ENCODE measurements around the gene TEX44. TPM values are rescaled to one million over a fixed set of nuclear protein-coding genes. Genes with fewer than 3 reads are reported as not detected.

The TEX44 gene
- total RNA-seq, 2 experiments from 2014 or later, result not detected

DNA sequence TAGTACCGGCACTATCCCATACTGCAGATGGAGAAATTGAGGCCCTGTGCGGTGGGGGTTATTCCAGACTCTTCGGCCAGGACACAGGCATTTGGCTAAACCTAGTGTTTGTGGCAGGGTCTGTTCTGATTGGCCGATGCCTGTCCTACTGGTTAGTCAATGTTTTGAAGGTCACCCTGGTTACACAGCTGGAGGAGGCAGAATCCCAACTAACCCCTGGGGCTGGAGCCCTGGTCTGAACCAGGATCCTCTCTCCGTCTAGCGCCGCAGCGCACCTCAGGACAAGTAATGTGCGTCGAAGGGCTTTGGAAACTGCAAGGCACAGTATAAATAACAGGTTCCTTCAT is 19.4 kb downstream of the TEX44 start:
- no peaks in the 10 kb centered on the region for H3K9me3 Mint-ChIP-seq
- peak overlapping the region; percentile 86 for H3K4me3 Mint-ChIP-seq
- no peak for DNase-seq
- no peaks in the 10 kb centered on the region for H3K36me3 Mint-ChIP-seq
- H3K4me1 Mint-ChIP-seq, result peaks cover 34% of the 10 kb centered on the region
- no peaks in the 10 kb centered on the region for H3K27me3 Mint-ChIP-seq
- peak overlapping the region; percentile 98 for H3K27ac Mint-ChIP-seq

DNA sequence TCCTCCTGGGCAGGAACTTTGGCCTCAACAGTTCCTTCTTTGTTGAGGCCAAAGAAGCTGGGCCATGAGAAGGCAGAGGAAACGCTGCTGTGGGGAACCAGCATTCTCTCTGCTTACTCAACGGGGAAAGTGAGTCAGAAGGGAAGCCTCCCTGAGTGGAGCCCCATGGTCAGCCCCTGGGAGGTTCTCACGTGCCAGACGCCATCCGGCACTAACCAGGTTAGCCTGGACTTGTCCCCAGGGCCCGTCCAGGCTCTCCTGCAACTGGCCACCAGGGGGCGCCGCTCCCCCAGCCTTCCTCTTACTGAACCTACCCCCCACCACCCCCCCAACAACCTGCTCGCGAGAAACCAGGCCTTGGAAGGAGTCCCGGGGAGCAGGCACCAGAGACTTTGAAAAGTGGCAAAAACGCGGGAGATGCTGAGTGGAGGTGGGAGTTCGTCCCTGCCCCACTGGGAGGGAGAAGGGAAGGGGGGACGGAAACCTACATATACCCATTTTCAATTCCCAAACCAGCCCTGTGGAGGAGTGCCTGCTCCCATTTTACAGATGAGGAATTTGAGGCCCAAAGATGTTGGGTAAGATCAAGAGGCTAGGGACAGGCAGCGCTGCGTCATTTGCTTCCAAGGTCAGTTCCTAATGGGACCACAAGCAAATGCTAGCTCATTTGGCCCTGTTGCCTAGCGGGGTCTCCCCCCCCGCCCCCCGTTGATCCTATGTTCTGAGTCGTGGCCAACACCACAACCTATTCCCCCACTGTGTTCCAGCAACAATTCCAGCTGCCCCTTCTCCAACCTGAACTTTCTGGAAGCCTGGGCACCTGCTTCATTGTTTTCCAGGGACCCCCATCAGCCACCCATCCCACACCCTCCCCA is 20.0 kb downstream of the TEX44 start:
- Mint-ChIP-seq H3K4me3 (peak overlapping the region; percentile 86), H3K9me3 (no peaks in the 10 kb centered on the region)
- DNase-seq, result peak; percentile 93

DNA sequence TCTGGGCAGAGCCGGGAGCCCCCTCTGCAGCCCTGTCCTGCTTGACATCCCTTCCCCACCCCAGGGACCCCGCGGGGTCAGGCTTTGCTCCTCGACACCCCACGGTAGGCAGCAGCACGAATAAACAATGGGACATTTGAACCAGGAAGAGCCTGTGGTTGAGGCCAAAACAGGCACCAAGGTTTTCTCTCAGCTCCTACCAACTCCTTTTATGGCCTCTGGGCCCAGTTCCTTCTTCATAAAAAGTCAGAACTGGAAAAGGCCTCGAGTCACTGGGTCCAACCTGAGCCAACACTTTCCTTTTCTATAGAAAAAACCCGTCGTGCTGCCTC is 20.6 kb downstream of the TEX44 start:
- peaks cover 40% of the 10 kb centered on the region for H3K4me1 Mint-ChIP-seq
- H3K36me3 Mint-ChIP-seq, result no peaks in the 10 kb centered on the region
- no peaks in the 10 kb centered on the region for H3K27me3 Mint-ChIP-seq
- no peak for DNase-seq
- no peaks in the 10 kb centered on the region for H3K9me3 Mint-ChIP-seq
- peak overlapping the region; percentile 86 for H3K4me3 Mint-ChIP-seq
- peak overlapping the region; percentile 98 for H3K27ac Mint-ChIP-seq

More for the DNA sequence above, 20.0 kb downstream of the TEX44 start:
- H3K36me3 Mint-ChIP-seq, result no peaks in the 10 kb centered on the region
- peaks cover 39% of the 10 kb centered on the region for H3K4me1 Mint-ChIP-seq
- peak overlapping the region; percentile 98 for H3K27ac Mint-ChIP-seq
- H3K27me3 Mint-ChIP-seq, result no peaks in the 10 kb centered on the region

DNA sequence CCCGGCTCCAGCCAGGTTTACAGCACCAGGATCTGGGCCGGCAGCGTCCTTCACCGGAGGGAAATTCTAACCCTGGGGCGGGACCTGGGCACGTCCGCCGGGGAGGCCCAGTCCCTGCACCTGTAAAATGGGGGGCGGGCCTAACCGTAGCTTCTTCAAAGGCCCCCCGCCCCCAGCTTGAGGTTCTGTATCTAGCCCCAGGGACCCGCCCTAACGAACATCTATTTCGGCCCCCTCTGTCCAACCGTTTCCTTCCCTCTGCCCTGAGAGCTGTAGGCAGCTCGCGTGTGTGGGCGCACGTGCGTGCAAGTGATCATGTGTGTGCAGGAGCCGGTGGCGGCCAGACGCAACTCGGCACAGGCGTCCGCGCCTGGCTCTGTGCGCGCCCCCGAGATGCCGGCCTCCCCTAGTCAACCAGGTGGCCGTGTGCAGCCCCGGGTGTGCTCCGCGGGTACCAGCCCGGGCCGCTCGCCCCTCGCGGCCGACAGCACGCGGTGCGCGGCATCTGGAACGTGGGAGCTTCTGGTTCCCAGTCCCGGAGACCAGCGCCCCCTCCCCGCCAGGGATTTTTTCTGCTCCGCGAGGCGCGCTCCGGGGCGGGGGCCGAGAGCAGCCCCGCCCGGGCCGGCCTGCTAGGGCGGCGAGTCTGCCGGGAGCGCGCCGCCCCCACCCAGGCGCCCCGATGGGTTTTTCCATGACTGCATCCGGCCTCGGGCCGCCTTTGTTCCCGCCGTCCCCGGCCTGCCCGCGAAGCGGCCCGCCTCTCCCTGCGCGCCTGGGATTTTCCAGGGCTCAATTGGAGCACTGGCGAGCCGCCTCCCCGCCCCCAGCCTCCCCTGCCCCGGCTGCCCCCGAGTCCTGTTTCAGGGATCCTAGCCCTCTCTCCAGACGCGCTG is 21.2 kb downstream of the TEX44 start:
- H3K4me3 Mint-ChIP-seq, result peak overlapping the region; percentile 86
- peak; percentile 94 for DNase-seq
- H3K27ac Mint-ChIP-seq, result peak overlapping the region; percentile 98
- H3K9me3 Mint-ChIP-seq, result no peaks in the 10 kb centered on the region
- no peaks in the 10 kb centered on the region for H3K36me3 Mint-ChIP-seq
- no peaks in the 10 kb centered on the region for H3K27me3 Mint-ChIP-seq
- peaks cover 40% of the 10 kb centered on the region for H3K4me1 Mint-ChIP-seq

DNA sequence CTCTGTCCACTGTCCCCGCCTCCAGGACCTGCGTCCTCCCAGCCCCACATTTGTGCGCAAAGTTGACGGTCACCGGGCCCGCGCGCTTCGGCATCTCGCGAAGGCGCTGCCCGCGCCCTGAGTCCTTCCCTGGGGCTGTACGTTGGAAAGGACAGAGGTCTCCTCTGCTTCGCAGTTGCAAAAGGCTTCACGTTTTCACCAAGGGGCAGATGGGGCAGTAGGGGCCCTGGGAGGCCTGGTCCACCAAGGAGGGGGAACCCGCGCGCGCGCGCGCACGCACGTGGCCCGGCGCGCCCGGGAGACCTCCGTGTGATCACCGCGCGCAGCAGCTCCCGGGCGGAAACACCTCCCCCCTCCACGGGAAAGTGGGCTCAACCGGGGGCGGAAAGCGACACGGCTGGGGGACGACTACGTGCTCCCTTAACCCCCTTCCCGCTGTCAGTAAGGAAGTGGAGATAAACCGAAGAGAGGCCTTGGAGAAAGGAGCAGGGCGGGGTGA is 21.9 kb downstream of the TEX44 start:
- Mint-ChIP-seq H3K4me1 (peaks cover 40% of the 10 kb centered on the region), H3K27me3 (no peaks in the 10 kb centered on the region), H3K27ac (peak overlapping the region; percentile 97), H3K4me3 (peak overlapping the region; percentile 83), H3K36me3 (no peaks in the 10 kb centered on the region), H3K9me3 (no peaks in the 10 kb centered on the region)
- DNase-seq, result peak; percentile 68

DNA sequence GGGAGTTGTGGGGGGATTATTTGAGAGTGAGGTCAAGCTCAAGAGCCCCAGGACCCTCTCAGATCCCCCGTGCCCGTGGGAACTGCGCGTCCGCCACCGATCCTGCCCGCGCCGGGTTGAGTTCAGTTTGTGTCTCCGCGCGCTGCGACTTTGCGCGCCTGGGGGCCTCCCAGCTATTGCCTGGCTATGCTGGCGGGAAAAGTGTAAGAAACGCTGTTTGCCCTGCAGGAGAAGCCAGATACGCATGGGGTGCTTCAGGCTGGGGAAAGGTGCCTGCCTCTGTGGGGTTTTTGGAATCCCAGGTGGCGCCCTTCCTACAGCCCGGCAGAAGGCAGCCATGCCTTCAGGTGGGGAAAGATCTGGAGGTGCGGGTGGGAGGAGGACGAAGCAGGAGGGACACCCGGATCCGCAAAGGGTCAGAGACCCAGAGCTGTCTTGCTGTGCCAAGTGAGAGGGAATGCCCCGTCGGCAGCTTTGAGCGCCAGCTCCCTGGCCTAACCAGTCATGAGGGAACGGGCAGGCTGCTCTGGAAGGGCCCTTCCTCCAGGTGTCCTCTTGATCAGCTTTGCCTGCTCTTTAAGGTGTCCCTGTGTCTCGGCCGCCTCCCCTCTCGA is 22.5 kb downstream of the TEX44 start:
- DNase-seq, result peak; percentile 32
- Mint-ChIP-seq H3K4me3 (peak overlapping the region; percentile 83), H3K27me3 (no peaks in the 10 kb centered on the region), H3K4me1 (peaks cover 40% of the 10 kb centered on the region), H3K9me3 (no peaks in the 10 kb centered on the region), H3K27ac (peak overlapping the region; percentile 97), H3K36me3 (no peaks in the 10 kb centered on the region)

DNA sequence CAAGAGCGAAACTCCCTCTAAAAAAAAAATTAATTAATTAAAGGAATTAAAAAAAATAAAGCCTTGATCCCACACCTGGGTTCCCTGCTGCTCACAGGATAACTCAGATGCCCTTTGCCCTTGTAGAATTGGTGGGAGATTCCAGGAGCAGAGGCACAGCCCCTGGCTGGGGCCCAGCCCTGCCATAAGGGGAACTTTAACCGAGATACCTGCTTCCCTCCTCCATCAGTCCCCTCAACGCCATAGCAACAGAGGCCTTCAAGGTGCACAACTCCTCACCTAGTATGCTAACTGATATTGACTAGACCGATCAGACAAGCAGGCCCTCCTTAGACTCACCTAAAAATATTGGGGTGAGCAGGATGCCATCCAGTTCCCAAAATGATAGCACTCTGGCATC is 23.6 kb downstream of the TEX44 start:
- H3K27ac Mint-ChIP-seq, result peak overlapping the region; percentile 74
- DNase-seq, result no peak
- no peaks in the 10 kb centered on the region for H3K9me3 Mint-ChIP-seq
- peaks cover 36% of the 10 kb centered on the region for H3K4me1 Mint-ChIP-seq
- no peak overlapping the region for H3K4me3 Mint-ChIP-seq
- no peaks in the 10 kb centered on the region for H3K36me3 Mint-ChIP-seq
- no peaks in the 10 kb centered on the region for H3K27me3 Mint-ChIP-seq

DNA sequence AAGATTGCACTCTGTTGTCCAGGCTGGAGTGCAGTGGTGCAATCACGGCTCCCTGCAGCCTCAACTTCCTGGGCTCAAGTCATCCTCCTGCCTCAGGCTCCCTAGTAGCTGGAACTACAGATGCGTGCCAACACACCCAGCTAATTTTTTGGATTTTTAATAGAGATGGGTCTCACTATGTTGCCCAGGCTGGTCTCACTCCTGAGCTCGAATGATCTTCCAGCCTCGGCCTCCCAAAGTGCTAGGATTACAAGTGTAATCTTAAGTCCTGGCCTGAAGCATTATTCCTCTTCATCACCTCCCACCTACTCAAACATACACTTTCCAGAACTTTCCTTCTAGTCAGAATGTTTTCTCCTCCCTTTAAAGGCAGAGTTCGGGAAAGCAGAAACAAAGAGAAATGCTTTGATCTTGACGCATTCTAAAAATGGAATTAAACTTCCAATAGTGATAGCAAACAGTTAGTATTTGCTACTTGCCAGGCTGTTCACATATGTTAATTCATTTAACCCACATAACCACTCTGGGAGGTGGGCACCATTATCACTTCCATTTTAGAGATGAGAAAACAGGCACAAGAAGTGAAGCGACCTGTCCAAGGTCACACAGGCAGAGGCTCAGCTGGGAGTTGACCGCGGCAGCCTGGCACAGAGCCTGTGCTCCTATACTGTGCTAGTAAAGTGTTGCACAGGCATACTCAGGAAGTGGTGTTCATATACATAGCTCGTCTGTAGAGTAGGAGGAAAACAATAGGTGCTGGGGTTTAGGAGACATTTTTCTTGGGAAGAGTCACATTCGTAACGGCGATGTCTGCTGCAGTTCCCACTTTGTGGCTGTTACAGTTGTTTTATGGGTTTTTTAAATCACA is 24.6 kb downstream of the TEX44 start:
- H3K27me3 Mint-ChIP-seq, result no peaks in the 10 kb centered on the region
- H3K27ac Mint-ChIP-seq, result no peak overlapping the region
- H3K4me1 Mint-ChIP-seq, result peaks cover 26% of the 10 kb centered on the region

DNA sequence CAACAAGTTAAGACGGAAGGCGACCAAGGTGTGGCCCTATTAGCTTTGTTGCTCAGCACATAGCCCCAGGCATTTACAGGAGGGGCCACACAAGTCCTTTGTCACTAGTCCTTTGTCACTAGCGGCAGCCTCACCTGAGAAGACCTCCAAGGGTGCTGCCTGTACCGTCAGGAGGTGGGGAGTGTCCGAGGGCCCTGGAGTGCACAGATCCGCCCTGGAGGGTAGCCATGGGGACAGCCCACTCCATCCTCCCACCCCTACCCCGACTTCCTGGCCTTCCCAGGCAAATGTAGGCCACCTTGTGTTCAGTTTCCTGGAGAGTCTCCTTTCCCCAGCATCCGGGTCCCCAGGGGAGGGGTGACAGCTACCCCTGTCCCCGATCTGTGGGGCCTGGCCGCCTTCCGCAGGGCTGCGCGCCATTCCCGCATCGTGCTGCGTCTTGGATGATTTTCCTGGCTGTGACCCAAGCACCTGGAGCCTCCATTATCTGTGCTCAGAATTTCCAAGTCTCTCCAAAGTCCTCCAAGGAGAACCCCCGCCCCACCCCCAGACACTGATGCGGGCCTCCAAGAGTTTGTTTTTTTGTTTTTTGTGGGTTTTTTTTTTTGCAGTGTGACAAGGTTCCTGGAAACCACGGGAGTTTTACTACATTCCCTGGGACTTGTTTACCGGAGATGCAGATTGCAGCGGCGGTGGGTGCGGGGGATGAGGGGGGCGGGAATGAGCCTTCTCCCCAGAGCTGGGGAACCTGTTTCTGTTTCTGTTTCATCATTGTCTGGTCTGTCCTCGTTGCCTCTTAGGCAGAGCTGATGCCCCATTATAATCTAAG is 28.6 kb downstream of the TEX44 start:
- Mint-ChIP-seq H3K9me3 (no peaks in the 10 kb centered on the region), H3K4me3 (no peak overlapping the region), H3K36me3 (no peaks in the 10 kb centered on the region), H3K4me1 (peaks cover 10% of the 10 kb centered on the region), H3K27me3 (no peaks in the 10 kb centered on the region), H3K27ac (no peak overlapping the region)
- DNase-seq, result no peak

More for the DNA sequence above, 24.6 kb downstream of the TEX44 start:
- Mint-ChIP-seq H3K4me3 (no peak overlapping the region), H3K9me3 (no peaks in the 10 kb centered on the region), H3K36me3 (no peaks in the 10 kb centered on the region)
- DNase-seq, result no peak

DNA sequence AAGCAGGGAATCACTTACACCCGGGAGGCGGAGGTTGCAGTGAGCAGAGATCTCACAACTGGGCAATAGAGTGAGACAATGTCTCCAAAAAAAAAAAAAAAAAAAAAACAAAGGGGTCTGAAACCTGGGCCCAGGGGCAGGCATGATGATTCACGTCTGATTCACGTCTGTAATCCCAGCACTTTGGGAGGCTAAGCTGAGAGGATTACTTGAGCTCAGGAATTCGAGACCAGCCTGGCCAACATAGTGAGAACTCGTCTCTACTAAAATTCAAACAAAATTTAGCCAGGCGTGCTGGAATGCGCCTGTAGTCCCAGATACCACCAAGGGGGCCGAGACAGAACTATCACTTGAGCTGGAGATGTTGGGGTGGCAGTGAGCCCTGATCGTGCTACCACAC is 30.3 kb downstream of the TEX44 start:
- peaks cover 6% of the 10 kb centered on the region for H3K4me1 Mint-ChIP-seq
- H3K36me3 Mint-ChIP-seq, result no peaks in the 10 kb centered on the region
- H3K27ac Mint-ChIP-seq, result no peak overlapping the region
- no peak overlapping the region for H3K4me3 Mint-ChIP-seq
- no peaks in the 10 kb centered on the region for H3K27me3 Mint-ChIP-seq
- no peaks in the 10 kb centered on the region for H3K9me3 Mint-ChIP-seq
- DNase-seq, result no peak

DNA sequence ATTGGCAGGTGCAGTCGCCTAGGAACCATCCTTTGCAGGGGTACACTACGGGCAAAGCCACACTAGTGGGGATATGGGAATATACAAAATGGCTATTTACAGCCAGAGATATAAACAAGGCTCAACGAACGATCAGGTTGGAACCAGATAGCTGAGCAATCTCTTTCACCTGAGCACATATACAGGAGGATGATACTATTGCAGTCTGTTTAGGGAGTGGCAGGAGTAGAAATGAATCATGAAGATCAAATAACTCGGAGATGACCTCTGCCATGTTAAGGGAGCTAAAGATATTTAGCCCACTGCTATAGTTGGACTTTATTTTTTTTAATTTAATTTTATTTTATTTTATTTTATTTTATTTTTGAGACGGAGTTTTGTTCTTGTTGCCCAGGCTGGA is 33.8 kb downstream of the TEX44 start:
- H3K4me3 Mint-ChIP-seq, result no peak overlapping the region
- H3K4me1 Mint-ChIP-seq, result peaks cover 8% of the 10 kb centered on the region
- no peak overlapping the region for H3K27ac Mint-ChIP-seq
- no peaks in the 10 kb centered on the region for H3K36me3 Mint-ChIP-seq
- H3K27me3 Mint-ChIP-seq, result no peaks in the 10 kb centered on the region
- no peaks in the 10 kb centered on the region for H3K9me3 Mint-ChIP-seq
- no peak for DNase-seq

DNA sequence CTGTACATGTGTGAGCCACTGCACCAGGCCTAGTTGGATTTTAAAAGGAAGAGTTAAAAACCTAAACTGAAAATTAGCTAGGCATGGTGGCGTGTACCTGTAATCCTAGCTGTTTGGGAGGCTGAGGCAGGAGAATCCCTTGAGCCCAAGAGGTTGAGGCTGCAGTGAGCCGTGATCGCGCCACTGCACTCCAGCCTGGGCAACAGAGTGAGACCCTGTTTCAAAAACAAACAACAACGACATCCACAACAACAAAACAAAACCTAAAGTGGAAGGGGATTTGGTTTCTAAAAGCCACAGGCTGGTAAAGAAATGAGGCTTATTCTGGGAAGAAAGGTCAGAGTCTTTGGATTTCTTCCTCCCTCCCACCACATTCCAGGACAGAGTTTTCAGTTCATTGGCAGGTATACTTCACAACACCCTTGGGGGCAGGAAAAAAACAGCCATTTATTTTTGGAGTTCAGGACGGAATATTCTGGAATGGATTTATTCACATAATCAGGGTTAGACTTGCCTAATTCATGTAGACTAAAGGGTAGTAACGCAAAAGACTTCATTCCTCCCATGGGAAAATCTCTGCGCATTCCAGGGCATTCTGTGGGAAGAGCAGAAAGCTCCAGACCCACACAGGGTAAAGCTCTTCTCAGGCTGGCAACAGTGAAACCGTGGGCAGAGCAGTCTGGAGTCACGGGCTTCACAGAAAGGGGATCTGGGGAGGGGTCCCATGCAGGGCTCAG is 34.9 kb downstream of the TEX44 start:
- Mint-ChIP-seq H3K27ac (no peak overlapping the region), H3K4me3 (no peak overlapping the region), H3K27me3 (no peaks in the 10 kb centered on the region), H3K9me3 (no peaks in the 10 kb centered on the region), H3K4me1 (peaks cover 8% of the 10 kb centered on the region), H3K36me3 (no peaks in the 10 kb centered on the region)
- DNase-seq, result no peak

DNA sequence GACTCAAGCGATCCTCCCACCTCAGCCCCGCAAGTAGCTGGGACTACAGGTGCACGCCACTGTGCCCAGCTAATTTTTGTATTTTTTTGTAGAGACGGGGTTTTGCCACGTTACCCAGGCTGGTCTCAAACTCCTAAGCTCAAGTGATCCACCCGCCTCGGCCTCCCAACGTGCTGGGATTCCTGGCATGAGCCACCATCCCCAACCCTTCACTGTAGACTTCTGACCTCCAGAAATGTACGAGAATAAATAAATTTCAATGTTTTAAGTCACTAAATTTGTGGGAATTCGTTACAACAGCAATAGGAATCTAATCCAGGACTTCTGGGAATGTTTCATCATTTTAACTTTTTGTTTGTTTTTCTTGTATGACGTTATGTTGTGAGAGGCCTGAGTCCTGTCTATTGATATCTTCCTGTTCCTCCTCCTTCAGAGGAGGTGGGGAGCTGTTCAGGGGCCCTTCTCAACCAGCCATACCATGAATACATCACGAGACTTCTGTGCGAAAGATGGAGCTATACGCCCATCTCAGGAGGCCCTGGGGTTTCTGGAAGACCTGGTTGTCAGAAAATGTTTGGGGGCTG is 40.0 kb downstream of the TEX44 start:
- DNase-seq, result no peak
- no peaks in the 10 kb centered on the region for H3K36me3 Mint-ChIP-seq
- H3K27me3 Mint-ChIP-seq, result no peaks in the 10 kb centered on the region
- no peak overlapping the region for H3K27ac Mint-ChIP-seq
- H3K9me3 Mint-ChIP-seq, result no peaks in the 10 kb centered on the region
- no peak overlapping the region for H3K4me3 Mint-ChIP-seq
- H3K4me1 Mint-ChIP-seq, result peaks cover 5% of the 10 kb centered on the region

Data from activated naive CD8-positive, alpha-beta T cell treated with anti-CD3 and anti-CD28 coated beads for 36 hours (primary cell).